Keratinocyte (primary cell): ENCODE measurements around the gene FARP2.
"Not testable (repeated sequence)": the region's sequence is repeated elsewhere in the genome, so short reads cannot be mapped to it uniquely, and the experiment has no call there.

Experiments used
- EZH2 ChIP-seq: IDR thresholded peaks from one replicate; pipeline ENCODE4 v1.6.1; 2012; ENCODE audit warnings: inconsistent platforms, mild to moderate bottlenecking, low read length, moderate library complexity
- TF ChIP-seq, protein P1 (sequence below), 3 experiments: IDR thresholded peaks in 1 of 3; conservative IDR thresholded peaks in 1 of 3; optimal IDR thresholded peaks in 1 of 3; 2 replicates in 2 of 3; 3 replicates in 1 of 3; pipeline versions ENCODE3 to v1.5.1; 2011; ENCODE audit warnings: low read length in 3 of 3, mild to moderate bottlenecking in 3 of 3, moderate library complexity in 2 of 3, control low read depth in 1 of 3, inconsistent platforms in 1 of 3; ENCODE audit not compliant: insufficient read depth in 2 of 3; ENCODE audit errors: extremely low read depth in 1 of 3

- TF ChIP-seq, protein P1, sequence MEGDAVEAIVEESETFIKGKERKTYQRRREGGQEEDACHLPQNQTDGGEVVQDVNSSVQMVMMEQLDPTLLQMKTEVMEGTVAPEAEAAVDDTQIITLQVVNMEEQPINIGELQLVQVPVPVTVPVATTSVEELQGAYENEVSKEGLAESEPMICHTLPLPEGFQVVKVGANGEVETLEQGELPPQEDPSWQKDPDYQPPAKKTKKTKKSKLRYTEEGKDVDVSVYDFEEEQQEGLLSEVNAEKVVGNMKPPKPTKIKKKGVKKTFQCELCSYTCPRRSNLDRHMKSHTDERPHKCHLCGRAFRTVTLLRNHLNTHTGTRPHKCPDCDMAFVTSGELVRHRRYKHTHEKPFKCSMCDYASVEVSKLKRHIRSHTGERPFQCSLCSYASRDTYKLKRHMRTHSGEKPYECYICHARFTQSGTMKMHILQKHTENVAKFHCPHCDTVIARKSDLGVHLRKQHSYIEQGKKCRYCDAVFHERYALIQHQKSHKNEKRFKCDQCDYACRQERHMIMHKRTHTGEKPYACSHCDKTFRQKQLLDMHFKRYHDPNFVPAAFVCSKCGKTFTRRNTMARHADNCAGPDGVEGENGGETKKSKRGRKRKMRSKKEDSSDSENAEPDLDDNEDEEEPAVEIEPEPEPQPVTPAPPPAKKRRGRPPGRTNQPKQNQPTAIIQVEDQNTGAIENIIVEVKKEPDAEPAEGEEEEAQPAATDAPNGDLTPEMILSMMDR (optimal IDR thresholded peaks at IDR 0.05 in 1 of 3, IDR thresholded peaks at IDR 0.05 in 1 of 3, conservative IDR thresholded peaks at IDR 0.05 in 1 of 3; ENCODE audit: extremely low read depth in 1 of 3, insufficient read depth in 2 of 3, low read length in 3 of 3): not testable (repeated sequence)
- TF ChIP-seq EZH2: not testable (repeated sequence)
Observed at GRCh38 chr2:241506317-241506716, 150.2 kb downstream of the FARP2 start.
